ENCODE measurements around the gene RABGAP1L. TPM values are rescaled to one million over a fixed set of nuclear protein-coding genes. Genes with fewer than 3 reads are reported as not detected.

Gene RABGAP1L
- polyA plus RNA-seq, 3 donors: 35.2 to 75.3 (median 63.3) TPM

GRCh38 chr1:175002910-175003517 is 843.7 kb downstream of the RABGAP1L start:
- no peaks in the 10 kb centered on the region for H3K9me3 Mint-ChIP-seq
- H3K9ac ChIP-seq (ENCODE audit: insufficient read depth, low read length, poor library complexity, severe bottlenecking): no peak overlapping the region
- peaks cover 27 to 42% of the 10 kb centered on the region in 2 donors for H3K4me1 ChIP-seq (ENCODE audit: control insufficient read depth in 1 of 2, insufficient read depth in 2 of 2, low read length in 2 of 2)
- no peaks in the 10 kb centered on the region for H3K9me3 ChIP-seq (replicated peaks in 1 of 2; ENCODE audit: control insufficient read depth in 1 of 2, insufficient read depth in 1 of 2, low read length in 2 of 2)
- no peaks in the 10 kb centered on the region for H3K27me3 ChIP-seq (ENCODE audit: control insufficient read depth in 2 of 2, insufficient read depth in 2 of 2, low read length in 2 of 2)
- no peak overlapping the region for H3K27ac ChIP-seq (ENCODE audit: low read depth in 1 of 2, low read length in 2 of 2)
- H3K36me3 Mint-ChIP-seq: peaks cover 19 to 27% of the 10 kb centered on the region in 2 donors
- H3K27ac Mint-ChIP-seq: peak overlapping the region in 1 of 7 donors; percentile 3
- no peak overlapping the region for H3K4me2 ChIP-seq (replicated peaks; ENCODE audit: extremely low read depth, low read length, poor library complexity, severe bottlenecking)
- H2AFZ ChIP-seq (ENCODE audit: insufficient read depth, low read depth, low read length, poor library complexity, severe bottlenecking): no peak overlapping the region
- 96% methylated on average over 12 of the region's 17 CpGs for WGBS (ENCODE audit: insufficient coverage)
- H3K4me3 ChIP-seq (replicated peaks in 1 of 3; ENCODE audit: low read depth in 2 of 3, low read length in 3 of 3): no peak overlapping the region
- no peak overlapping the region for H3K4me3 Mint-ChIP-seq
- H3K27me3 Mint-ChIP-seq (ENCODE audit: low read depth in 3 of 3): no peaks in the 10 kb centered on the region
- DNase-seq: no peak
- intact Hi-C loops (cut with micrococcal nuclease): loop anchor here in 1 of 2 donors (10.0 kb wide), 1 partner anchor 978 kb away; the partner anchor contains the start of gene RC3H1
- no peak for TF ChIP-seq CTCF (IDR thresholded peaks at IDR 0.05)
- peaks cover 82% of the 10 kb centered on the region for H3K79me2 ChIP-seq (ENCODE audit: insufficient read depth, low read length)
- H3K36me3 ChIP-seq (replicated peaks in 1 of 2; ENCODE audit: control insufficient read depth in 1 of 2, insufficient read depth in 2 of 2, low read length in 2 of 2): peaks cover 15 to 32% of the 10 kb centered on the region in 2 donors
- peaks cover 34% of the 10 kb centered on the region for H3K4me1 Mint-ChIP-seq
- H4K20me1 ChIP-seq (ENCODE audit: insufficient read depth, low read length): peaks cover 46% of the 10 kb centered on the region

- H3K4me1 Mint-ChIP-seq: peaks cover 34% of the 10 kb centered on the region
Measured at GRCh38 chr1:175003521-175003920, 844.2 kb downstream of the RABGAP1L start.

More at GRCh38 chr1:175003521-175003920, 844.2 kb downstream of the RABGAP1L start:
- Mint-ChIP-seq H3K4me3 (no peak overlapping the region), H3K27ac (peak overlapping the region in 2 of 7 donors; percentile 7 to 61), H3K27me3 (ENCODE audit: low read depth in 3 of 3) (no peaks in the 10 kb centered on the region), H3K9me3 (no peaks in the 10 kb centered on the region), H3K36me3 (peaks cover 24 to 32% of the 10 kb centered on the region in 2 donors)
- intact Hi-C loops (cut with micrococcal nuclease): loop anchor here in 1 of 2 donors (10.0 kb wide), 1 partner anchor 979 kb away; the partner anchor contains the start of gene RC3H1
- Histone ChIP-seq H3K36me3 (replicated peaks in 1 of 2; ENCODE audit: control insufficient read depth in 1 of 2, insufficient read depth in 2 of 2, low read length in 2 of 2) (peaks cover 20 to 37% of the 10 kb centered on the region in 2 donors), H3K79me2 (ENCODE audit: insufficient read depth, low read length) (peaks cover 87% of the 10 kb centered on the region), H3K9me3 (replicated peaks in 1 of 2; ENCODE audit: control insufficient read depth in 1 of 2, insufficient read depth in 1 of 2, low read length in 2 of 2) (no peaks in the 10 kb centered on the region), H4K20me1 (ENCODE audit: insufficient read depth, low read length) (peaks cover 52% of the 10 kb centered on the region), H2AFZ (ENCODE audit: insufficient read depth, low read depth, low read length, poor library complexity, severe bottlenecking) (no peak overlapping the region), H3K27ac (ENCODE audit: low read depth in 1 of 2, low read length in 2 of 2) (no peak overlapping the region), H3K4me1 (ENCODE audit: control insufficient read depth in 1 of 2, insufficient read depth in 2 of 2, low read length in 2 of 2) (peaks cover 24 to 39% of the 10 kb centered on the region in 2 donors), H3K27me3 (ENCODE audit: control insufficient read depth in 2 of 2, insufficient read depth in 2 of 2, low read length in 2 of 2) (no peaks in the 10 kb centered on the region), H3K9ac (ENCODE audit: insufficient read depth, low read length, poor library complexity, severe bottlenecking) (no peak overlapping the region), H3K4me3 (replicated peaks in 1 of 3; ENCODE audit: low read depth in 2 of 3, low read length in 3 of 3) (no peak overlapping the region), H3K4me2 (replicated peaks; ENCODE audit: extremely low read depth, low read length, poor library complexity, severe bottlenecking) (no peak overlapping the region)
- DNase-seq: no peak
- WGBS (ENCODE audit: insufficient coverage): 100% methylated on average over 1 of the region's 2 CpGs
- no peak for TF ChIP-seq CTCF (IDR thresholded peaks at IDR 0.05)

All from CD14-positive monocyte (primary cell).